Neural progenitor cell (in vitro differentiated cells): ENCODE data around the gene SEMA6A.
A peak's percentile ranks its signal among the peaks of the same experiment; 100 is the strongest.

Experiments
- CTCF ChIP-seq: fragments of 200-600 bp; sonication (generic); IDR thresholded peaks from 2 replicates; pipeline ENCODE4 v1.5.1; 2017; ENCODE audit warnings: antibody characterized with exemption, mild to moderate bottlenecking
- EZH2 ChIP-seq: fragments of 200-600 bp; sonication (generic); IDR thresholded peaks from 2 replicates; pipeline ENCODE4 v1.6.1; 2017; ENCODE audit warnings: antibody characterized with exemption, mild to moderate bottlenecking, moderate library complexity

DNA sequence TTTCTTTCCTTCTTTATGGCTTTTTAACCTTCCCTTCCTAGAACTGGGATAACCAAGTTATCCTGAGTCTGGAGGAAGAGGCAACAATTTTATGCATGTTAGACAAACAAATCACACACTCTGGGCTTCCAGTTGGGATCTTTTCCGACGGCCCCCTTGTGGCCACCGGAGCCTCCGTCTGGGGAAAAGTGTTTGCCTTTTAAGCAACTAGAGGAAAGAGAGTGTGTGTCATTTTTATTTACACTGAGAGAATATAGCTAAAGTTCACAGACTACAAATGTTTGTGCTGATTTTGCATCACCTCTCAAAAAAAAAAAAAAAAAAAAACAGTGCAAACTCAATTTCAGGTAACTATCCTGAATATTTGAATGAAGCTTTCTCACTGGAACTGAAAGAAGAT, 126.2 kb downstream of the SEMA6A start:
- TF ChIP-seq CTCF (peak; percentile 26), EZH2 (no peak)
